Hematopoietic multipotent progenitor cell (in vitro differentiated cells): ENCODE results near the gene LILRB2. TPM values are rescaled to one million over a fixed set of nuclear protein-coding genes. Genes with fewer than 3 reads are reported as not detected.
"Not testable (repeated sequence)": the region's sequence is repeated elsewhere in the genome, so short reads cannot be mapped to it uniquely, and the experiment has no call there.

Source experiments
- DNase-seq, 3 donors: peaks; one replicate each; pipeline ENCODE4 v3.0.0-alpha.2; 2011 to 2015; ENCODE audit warnings: low read depth in 2 of 3, low spot score in 2 of 3
- total RNA-seq: library from RNA; depleted of rRNA; stranded (reverse); fragments of >200 nt; gene quantifications from one replicate; pipeline ENCODE4 v1.2.3, GENCODE V29; 2012

Gene LILRB2
- total RNA-seq, 1 donor: 3.8 TPM

DNA sequence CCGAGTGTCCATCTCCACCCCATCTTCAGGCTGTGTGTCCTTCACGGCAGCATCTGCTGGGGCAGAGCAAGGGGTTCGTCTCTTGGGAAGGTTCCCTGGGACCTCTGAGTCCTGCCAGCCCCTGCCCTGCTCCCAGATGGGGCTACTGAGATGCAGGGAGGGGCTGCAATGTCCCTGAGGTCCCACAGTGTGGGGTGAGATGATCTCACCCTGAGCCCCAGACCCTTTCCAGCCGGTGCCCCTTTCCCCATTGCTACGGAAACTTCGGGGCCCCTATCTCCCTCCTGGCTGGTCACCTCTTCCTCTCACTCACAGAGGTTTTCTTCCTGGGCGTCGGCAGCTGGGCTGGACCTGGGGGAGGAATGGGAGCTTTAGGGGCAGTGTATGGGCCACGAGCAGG is 5.0 kb downstream of the LILRB2 start:
- DNase-seq: no peak

- not testable (repeated sequence) for DNase-seq
Observed at GRCh38 chr19:54274516-54274915, 6.4 kb downstream of the LILRB2 start.

DNA sequence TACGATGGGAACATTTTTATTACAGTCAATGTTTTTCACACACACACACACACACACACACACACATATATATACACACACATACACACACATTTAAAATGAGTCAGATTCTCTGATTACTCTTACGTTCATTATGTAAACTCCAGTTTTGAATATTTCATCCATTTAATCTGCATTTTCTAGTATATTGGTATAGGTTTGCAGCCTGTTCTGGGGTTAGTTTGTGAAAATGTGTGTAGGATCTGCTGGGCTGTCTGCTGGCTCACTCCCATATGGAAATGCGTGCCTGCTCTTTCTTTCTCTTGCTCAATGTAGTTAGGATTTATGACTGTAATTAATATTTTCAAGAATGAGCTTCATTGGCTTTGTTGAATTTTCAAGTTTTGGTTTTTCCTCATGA is 7.1 kb downstream of the LILRB2 start:
- DNase-seq: no peak

GRCh38 chr19:54272181-54272580 is 8.7 kb downstream of the LILRB2 start:
- DNase-seq: not testable (repeated sequence)

DNA sequence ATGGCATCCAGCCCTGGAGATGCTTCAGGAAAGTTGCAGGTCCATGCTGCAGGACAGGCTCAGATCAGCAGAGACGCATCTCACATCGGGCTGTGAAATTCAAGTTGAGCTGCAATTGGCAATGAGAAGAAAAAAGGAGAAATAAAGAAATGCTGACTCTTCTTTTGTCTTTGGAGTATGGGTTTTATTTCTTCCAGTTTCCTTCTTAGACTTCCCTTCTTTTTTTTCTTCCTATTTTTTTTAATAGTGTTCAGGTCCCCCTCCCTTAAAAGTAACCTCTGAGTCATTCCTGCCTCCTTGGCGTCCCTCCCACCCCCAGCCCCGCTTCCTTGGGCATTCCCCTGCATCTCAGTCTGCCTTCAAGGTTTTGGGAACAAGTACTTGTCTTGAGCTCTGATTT is 9.3 kb downstream of the LILRB2 start:
- not testable (repeated sequence) for DNase-seq

GRCh38 chr19:54271106-54271505 is 9.8 kb downstream of the LILRB2 start:
- no peak for DNase-seq

DNA sequence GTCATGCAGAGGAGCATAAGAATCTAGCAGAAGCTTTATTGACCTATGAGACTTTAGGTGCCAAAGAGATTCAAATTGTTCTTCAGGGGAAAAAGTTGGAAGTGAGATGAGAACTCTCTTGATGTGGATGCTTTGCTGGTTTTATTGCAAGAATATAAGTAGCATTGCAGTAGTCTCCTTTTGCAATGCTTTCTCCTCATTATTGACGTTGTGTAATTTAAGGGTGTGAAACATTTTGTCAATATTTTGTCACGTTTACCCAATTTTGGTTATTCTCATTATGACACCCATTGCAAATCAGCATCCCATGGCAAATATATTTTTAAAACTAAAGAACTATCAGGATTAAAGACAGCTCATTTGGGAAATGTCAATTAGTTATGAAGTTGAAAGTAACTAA is 12.0 kb downstream of the LILRB2 start:
- no peak for DNase-seq

GRCh38 chr19:54266133-54266532 is 14.8 kb downstream of the LILRB2 start:
- peak in 2 of 3 donors; percentile 75 to 88 for DNase-seq

DNA sequence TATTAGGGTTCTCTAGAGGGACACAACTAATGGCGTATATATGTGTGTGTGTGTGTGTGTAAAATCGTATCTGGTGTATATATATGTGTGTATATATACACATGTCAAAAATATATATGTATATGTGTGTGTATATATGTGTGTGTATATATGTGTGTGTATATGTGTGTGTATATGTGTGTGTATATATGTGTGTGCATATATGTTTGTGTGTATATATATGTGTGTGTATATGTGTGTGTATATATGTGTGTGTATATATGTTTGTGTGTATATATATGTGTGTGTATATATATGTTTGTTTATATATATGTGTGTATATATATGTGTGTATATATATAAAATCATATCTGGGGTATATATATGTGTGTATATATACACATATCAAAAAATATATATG is 18.4 kb downstream of the LILRB2 start:
- DNase-seq: no peak

DNA sequence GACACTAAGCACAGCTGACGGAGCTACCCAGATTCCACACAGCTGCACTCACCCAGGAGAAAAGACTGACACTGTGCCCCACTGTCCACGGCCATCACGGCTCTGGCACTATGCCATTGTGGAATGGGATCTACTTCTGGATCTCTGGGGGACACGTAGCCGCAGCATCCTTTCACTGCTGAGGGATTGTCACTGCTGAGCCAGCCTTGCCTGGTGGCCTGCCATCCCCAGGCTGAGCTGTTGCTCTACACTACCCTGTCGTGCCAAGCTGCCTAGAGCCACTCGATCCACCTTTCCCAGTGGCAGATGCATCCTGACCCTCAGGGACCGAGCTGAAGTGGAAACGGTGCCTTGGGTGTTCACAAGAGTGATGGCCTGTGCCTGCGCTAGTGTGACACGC is 18.8 kb downstream of the LILRB2 start:
- DNase-seq: no peak

- no peak for DNase-seq
Observed at GRCh38 chr19:54257116-54257480, 23.8 kb downstream of the LILRB2 start, which contains the start of gene LILRB5. TSS of gene LILRB5 (minus strand) at chr19:54257273. CDS start at chr19:54257193, 80 bp downstream.

DNA sequence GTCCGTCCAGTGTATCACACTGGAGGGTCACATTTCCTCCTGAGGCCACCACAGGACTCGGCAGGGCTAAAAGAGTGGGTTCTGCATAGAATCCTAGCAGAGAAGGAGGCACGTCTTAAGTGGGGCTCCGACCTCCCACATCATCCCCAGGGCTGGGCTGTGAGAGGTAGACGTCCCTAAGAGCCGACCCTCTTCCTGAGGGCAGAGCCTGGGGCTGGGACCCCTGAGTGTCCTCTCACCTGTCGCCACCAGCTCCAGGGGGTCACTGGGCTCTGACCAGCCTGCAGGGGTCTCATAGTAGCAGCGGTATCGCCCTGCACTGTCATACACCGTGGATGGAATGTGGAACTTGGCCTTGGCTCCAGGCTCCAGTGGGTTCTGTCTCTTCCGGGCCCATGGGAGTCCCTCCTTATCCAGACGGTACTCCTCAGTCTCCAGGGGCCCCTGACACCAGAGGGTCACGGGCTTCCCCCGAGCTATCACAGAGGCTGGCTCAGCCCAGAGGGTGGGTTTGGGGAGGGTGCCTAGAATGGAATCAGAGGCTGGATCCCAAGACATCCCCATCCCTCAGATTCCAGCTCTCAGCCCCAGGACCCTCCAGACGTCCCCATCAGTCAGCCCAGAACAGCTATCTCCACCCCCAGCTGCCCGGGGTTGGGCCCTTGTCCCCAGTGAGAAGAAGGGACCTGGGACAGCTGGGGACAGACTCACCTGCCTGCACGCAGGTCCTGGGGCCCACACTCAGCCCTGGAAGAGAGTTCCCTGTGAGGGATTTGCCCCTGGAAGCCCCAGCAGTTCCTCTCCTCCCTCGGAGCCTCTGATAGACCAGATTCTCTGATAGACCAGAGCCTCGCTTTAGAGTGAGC is 24.4 kb downstream of the LILRB2 start:
- no peak for DNase-seq

- DNase-seq: no peak
Observed at GRCh38 chr19:54255105-54255775, 25.7 kb downstream of the LILRB2 start.

DNA sequence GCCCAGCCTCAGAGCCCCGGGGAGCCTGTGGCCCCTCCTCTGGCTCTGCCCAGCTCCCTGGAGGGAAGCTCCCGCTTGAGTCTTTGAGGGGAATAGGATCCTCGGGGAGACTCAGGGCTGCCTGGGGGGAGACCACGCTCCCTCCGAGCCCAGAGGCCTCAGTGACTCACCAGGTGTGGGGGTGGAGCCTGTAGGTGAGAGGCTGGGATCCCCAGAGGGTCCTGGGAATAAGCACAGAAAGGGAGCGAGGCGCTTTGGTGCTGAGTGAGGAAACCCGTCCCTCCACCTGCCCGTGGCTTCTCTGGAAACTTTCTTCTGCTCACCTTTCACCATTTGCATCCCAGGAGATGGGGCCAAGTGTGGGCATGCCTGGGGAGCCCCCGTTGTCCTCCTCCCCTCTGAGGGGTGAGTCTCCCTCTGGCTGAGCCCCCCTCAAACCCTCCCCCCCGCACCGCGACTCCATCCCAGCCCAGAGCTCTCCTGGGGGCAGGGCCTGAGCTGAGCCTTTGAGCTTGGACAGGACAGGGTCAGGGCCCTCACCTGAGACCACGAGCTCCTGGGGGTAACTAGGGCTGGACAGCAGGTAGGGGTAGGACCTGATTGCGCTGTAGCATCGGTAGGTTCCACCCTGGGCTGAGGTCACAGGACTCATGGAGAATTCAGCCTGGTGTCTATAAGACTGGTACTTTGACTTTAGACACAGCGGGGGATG is 26.6 kb downstream of the LILRB2 start:
- no peak for DNase-seq

DNA sequence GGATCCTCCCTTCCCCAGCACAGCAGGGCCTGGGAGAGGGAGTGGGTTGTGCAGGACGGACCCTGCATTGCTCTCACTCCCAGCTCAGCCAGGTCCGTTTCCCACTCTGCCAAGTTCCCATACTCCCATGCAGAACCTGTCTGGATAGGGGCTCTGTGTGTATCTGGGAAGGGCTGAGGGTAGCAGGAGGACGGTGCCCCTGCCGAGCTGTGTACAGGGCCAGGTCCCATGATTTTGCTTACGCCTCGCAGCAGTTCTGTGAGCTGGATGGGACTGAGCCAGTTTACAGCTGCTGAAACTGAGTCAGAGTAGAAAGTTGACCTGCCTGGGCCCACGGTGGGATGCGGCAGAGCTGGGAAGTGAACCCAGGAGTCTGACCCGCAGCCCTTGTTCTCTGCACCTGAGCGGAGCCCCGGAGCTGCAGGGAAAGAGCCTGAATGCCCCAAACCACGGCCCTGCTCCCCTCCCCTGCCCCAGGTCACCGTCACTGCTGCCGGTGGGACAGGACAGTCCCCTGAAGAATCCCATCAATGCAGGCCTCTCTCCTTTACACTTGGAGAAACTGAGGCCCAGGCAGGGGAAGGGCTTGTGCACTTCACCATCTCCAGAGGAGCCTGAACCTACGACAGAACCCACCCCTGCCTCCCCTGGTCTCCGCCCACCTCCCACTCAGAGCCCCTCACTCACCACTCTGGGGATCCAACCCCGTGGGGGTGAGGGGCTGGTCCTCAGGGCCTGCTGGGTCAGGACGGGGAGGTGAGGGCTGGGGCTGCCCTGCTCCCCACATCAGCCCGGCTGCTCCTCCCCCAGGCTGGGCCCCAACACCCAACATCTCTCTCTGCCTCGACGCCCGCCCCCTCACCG is 27.3 kb downstream of the LILRB2 start:
- DNase-seq: no peak

GRCh38 chr19:54252845-54253244 is 28.1 kb downstream of the LILRB2 start:
- no peak for DNase-seq

- no peak for DNase-seq
Observed at GRCh38 chr19:54252243-54252642, 28.7 kb downstream of the LILRB2 start.

- peak in 2 of 3 donors; percentile 63 to 70 for DNase-seq
Observed at GRCh38 chr19:54248016-54248601, 32.8 kb downstream of the LILRB2 start.

- DNase-seq: no peak
Observed at GRCh38 chr19:54247106-54247930, 33.6 kb downstream of the LILRB2 start.
